Neural cell (in vitro differentiated cells): ENCODE data around the gene PRF1.

Source experiments
- CTCF ChIP-seq: fragments of 450-650 bp; IDR thresholded peaks from 2 replicates; pipeline ENCODE4 v1.5.1; 2014; ENCODE audit warnings: antibody characterized with exemption, mild to moderate bottlenecking, moderate library complexity; ENCODE audit not compliant: poor library complexity, severe bottlenecking
- EP300 ChIP-seq: fragments of 450-650 bp; conservative IDR thresholded peaks from 2 replicates; pipeline ENCODE4 v1.6.1; 2014; ENCODE audit warnings: antibody characterized with exemption, mild to moderate bottlenecking, moderate library complexity; ENCODE audit not compliant: poor library complexity, severe bottlenecking
- EZH2 ChIP-seq: fragments of 200-600, 300-800 bp; shearing (Covaris generic), sonication (generic); IDR thresholded peaks from 2 replicates; pipeline ENCODE4 v1.6.1; 2014; ENCODE audit warnings: antibody characterized with exemption, low read length, borderline replicate concordance, mild to moderate bottlenecking; ENCODE audit not compliant: insufficient read depth, poor library complexity, severe bottlenecking
- POLR2AphosphoS5 ChIP-seq: IDR thresholded peaks from 2 replicates; pipeline ENCODE4 v1.6.1; 2012
- RAD21 ChIP-seq: fragments of 450-650 bp; conservative IDR thresholded peaks from 2 replicates; pipeline ENCODE4 v1.6.1; 2014; ENCODE audit warnings: antibody characterized with exemption, mild to moderate bottlenecking, moderate library complexity
- REST ChIP-seq: IDR thresholded peaks from 2 replicates; pipeline ENCODE4 v1.6.1; 2012; ENCODE audit warnings: borderline replicate concordance

- TF ChIP-seq POLR2AphosphoS5: no peak
- no peak for TF ChIP-seq CTCF
- TF ChIP-seq RAD21: no peak
- no peak for TF ChIP-seq REST
- no peak for TF ChIP-seq EP300
- no peak for TF ChIP-seq EZH2
These were observed 5.4 kb upstream of the PRF1 start for GRCh38 chr10:70607936-70608335.
